H1 (cell line): ENCODE results near the gene CHRD. TPM values are rescaled to one million over a fixed set of nuclear protein-coding genes. Genes with fewer than 3 reads are reported as not detected.

Source experiments
- CHD1 ChIP-seq: IDR thresholded peaks from 2 replicates; pipeline ENCODE4 v1.6.1; 2012; ENCODE audit warnings: low read depth, low read length, improper control_type of control experiment
- CHD2 ChIP-seq: IDR thresholded peaks from 2 replicates; pipeline ENCODE4 v1.6.1; 2012; ENCODE audit warnings: low read length, improper control_type of control experiment
- JUN ChIP-seq: IDR thresholded peaks from 2 replicates; pipeline ENCODE4 v1.6.1; 2011; ENCODE audit warnings: low read depth, mild to moderate bottlenecking, improper control_type of control experiment, low read length
- KDM1A ChIP-seq: fragments of 200-600, 300-600 bp; sonication (generic); IDR thresholded peaks from 2 replicates; pipeline ENCODE4 v1.7.1; 2016; ENCODE audit warnings: mild to moderate bottlenecking, low read length, borderline replicate concordance
- MAFK ChIP-seq: IDR thresholded peaks from 2 replicates; pipeline ENCODE4 v1.6.1; 2012; ENCODE audit warnings: low read depth, mild to moderate bottlenecking, improper control_type of control experiment, low read length
- POLR2AphosphoS5 ChIP-seq: IDR thresholded peaks from 2 replicates; pipeline ENCODE4 v1.6.1; 2011; ENCODE audit warnings: low read depth, low read length
- SAP30 ChIP-seq: fragments of 300-600 bp; sonication (generic); IDR thresholded peaks from 2 replicates; pipeline ENCODE4 v1.7.1; 2012; ENCODE audit warnings: low read length, moderate library complexity, mild to moderate bottlenecking, inconsistent platforms; ENCODE audit not compliant: insufficient read depth, insufficient replicate concordance
- SIRT6 ChIP-seq: IDR thresholded peaks from one replicate; pipeline ENCODE4 v1.7.1; 2012; ENCODE audit warnings: low read length, inconsistent platforms
- SP4 ChIP-seq: IDR thresholded peaks from 2 replicates; pipeline ENCODE4 v1.6.1; 2012; ENCODE audit warnings: low read length, inconsistent platforms
- polyA plus RNA-seq, 7 experiments: library from polyadenylated mRNA; depleted of rRNA in 3 of 7; stranded (reverse) in 5 of 7; unstranded in 2 of 7; fragments of >200 nt in 5 of 7; fragments of 200-250 nt in 2 of 7; gene quantifications; 1 replicate in 5 of 7; 2 replicates in 1 of 7; 4 replicates in 1 of 7; pipeline versions ENCODE4 v1.2.1 to v1.2.3, GENCODE V29; 2011 to 2013; ENCODE audit warnings: missing spikeins in 2 of 7, mixed read lengths in 2 of 7
- total RNA-seq: library from RNA; stranded (reverse); fragmentation: NEBNext Ultra II Directional; extraction: Animal tissue kit (Norgen Biotek cat#: 25700); gene quantifications from 2 replicates; pipeline ENCODE4 v1.2.1, GENCODE V29; 2021

The CHRD gene
- total and polyA plus RNA-seq, 2 of the 8 experiments (the other 6 are each of a cell fraction or from before 2014, with no cell fraction given): 0.62 to 0.86 TPM

DNA sequence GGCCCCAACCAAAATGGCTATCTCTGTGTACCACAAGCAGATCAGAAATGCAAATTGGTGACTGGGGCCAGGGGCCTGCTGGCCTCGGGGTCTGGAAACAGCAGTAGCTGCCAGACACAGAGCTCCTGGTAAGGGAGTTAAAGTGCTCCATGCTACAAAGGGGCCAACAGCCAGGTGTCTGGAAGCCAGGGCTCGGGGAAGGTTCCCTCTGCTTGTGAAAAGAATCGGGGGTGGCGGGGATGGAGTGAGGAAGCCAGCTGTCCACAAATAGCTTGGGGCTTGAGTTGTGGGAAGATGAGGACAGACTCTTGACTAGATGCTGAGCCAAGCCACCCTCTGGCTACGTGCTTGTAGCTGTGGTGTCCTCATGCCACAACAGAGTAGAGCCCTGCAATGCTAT, 39.3 kb downstream of the CHRD start (continued):
- no peak for TF ChIP-seq CHD1
- TF ChIP-seq POLR2AphosphoS5: no peak
- no peak for TF ChIP-seq CHD2
- no peak for TF ChIP-seq MAFK
- no peak for TF ChIP-seq SP4
- no peak for TF ChIP-seq SAP30
- TF ChIP-seq JUN: no peak
- no peak for TF ChIP-seq SIRT6
- no peak for TF ChIP-seq KDM1A
